Activated CD4-positive, alpha-beta T cell treated with anti-CD3 and anti-CD28 coated beads, Interleukin-2, amount 50 U/mL, for 16 hours (primary cell): Measurements from ENCODE around the gene NPBWR2.

Experiments used
- DNase-seq: peaks from one replicate; pipeline ENCODE4 v3.0.0-alpha.2; 2020

NPBWR2 gene, protein sequence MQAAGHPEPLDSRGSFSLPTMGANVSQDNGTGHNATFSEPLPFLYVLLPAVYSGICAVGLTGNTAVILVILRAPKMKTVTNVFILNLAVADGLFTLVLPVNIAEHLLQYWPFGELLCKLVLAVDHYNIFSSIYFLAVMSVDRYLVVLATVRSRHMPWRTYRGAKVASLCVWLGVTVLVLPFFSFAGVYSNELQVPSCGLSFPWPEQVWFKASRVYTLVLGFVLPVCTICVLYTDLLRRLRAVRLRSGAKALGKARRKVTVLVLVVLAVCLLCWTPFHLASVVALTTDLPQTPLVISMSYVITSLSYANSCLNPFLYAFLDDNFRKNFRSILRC

DNA sequence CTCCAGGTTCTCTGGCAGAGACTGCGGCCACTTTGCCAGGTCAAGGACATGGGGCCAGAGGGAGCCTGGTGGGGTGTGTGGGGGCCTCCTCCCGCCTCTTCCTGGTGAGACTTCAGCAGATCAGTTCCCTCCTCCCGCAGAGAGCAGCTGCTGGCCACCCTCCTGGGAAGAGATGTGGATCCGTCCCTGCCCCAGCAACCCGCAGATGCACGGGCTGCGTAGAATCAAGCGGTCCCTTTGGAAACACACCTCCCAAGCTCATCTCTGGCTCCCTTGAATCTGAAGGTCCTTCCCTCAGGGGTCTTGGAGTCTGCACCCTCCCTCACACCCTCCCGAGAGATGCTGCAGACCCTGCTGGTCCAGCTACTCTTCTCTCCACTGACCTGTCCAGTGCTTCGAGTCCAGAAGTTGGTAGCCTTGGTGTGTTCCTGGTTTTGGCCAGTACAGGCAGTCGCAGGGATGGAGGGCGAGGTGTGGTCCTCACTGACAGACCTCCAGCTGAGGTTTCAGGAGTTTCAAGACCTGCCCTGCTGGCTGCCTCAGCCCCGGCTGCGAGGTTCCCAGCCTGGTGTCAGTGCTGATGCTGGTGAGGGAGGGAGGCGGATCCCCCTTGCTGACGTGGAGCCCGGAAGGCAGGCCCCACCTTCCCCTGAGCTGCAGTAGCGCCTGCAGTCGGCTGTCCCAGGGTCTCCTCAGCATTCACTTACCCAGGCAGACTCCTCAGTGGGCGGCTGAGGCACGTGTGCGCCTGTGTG lies at the start of gene NPBWR2:
Gene NPBWR2, minus strand, starts transcription at position 585 of the 755 bp plus-strand sequence. CDS start 734 bp downstream, outside the sequence.
- no peak for DNase-seq

DNA sequence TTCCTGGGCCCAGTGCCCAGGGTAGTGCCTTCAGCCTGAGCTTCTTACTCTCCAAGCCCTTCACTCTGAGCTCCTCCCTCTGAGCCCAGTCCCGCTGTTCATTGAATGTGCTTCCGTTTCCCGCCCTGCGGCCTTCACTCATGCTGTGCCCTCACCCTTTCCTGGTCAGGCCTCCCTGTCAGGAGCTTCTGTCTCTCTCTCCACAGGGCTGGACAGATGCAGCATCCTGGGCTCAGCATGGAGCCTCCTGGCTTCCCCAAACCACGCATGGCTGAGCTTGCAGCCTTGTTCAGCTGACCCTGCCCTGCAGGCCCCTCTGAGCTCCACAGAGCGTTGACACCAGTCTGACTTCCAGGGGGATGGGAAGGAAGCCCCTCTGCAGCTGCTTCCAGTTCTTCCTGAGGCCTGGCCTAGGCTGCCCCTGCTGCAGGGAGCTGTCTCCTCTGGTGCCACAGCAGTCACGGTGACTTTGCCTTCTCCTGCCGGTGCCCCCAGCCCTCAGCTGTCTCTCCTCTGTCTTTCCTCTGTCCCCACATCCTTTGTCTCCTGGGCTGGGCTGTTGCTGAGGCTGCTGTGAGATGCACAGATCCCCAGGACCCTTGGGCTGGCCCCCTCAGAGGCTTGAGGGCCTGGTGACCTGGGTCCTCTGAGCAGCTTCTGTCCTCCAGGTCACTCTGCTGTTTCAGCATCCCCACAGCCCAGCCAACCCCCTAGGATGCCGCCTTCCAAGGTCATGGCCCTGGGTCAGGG lies 48.9 kb upstream of the NPBWR2 start:
- no peak for DNase-seq

DNA sequence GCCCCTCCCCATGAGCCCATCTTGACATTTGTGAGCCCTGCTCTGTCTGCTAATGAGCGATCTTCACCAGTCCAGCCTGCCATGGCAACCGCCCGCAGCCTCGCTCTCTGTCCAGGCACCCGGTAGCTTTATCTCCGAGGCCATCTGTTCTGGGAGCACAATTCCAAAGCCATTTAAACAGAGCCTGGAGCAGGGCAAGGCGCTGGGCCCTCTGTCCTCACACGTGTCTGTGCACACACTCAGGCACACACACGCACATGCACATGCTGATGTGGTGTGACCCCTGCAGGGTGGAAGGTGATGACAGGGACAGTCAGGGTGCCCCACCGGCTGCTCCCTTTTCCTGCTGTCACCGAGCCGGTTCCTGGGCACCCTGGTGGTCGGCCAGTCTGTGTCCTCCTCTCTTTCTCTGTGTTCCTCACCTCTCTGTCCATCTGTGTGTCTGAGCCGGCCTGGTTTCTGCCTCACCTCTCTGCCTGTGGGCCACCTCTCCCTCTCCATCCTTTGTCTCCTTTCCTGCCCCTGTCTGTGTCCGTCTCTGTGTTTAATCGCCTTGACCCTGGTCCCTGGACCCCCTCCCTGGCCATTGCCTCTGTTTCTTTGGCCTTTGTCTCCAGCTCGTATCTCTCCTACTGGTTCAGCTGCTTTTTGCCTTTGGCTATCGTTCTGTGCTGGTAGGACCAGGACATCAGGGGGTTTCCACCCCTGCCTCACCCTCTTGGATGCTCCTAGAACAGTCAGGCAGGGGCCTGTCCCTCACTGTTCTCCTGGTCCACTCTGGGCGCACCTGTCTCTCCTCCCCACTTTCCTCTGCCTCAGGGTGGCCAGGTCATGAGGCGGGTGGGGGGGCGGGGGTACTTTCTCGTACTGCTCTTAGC lies 48.1 kb upstream of the NPBWR2 start:
- DNase-seq = no peak

DNA sequence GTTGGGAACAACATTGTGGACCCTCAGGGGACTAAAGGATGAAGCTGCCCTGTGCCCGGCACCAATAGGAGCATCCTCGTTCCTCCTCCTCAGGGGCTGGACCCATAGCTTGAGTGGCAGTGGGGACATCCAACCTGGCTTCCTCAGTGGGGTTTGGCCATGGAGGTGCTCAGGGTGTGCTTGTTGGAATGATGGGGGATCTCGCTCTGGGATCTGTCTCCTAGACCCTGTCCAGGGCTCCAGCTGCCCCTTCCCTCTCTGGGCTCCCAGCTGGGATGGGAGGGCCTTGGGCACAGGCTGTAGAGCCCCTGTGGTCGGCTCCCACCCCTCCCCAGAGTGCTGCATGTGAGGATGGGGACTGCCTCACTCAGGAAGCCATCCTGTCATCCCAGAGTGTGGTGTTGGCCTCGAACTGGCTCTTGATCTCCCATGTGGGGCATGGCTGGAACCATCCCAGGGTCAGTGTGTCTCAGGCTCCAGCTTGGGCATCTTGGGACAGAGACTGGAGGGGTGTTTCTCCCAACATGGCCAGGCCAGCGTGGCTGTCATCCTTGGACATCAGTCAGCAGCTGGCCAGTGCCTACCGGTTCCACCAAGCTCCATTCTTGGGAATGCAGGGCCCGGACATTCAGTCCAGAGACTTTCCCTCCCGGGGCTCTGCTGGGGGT lies 47.4 kb upstream of the NPBWR2 start:
- no peak for DNase-seq

DNA sequence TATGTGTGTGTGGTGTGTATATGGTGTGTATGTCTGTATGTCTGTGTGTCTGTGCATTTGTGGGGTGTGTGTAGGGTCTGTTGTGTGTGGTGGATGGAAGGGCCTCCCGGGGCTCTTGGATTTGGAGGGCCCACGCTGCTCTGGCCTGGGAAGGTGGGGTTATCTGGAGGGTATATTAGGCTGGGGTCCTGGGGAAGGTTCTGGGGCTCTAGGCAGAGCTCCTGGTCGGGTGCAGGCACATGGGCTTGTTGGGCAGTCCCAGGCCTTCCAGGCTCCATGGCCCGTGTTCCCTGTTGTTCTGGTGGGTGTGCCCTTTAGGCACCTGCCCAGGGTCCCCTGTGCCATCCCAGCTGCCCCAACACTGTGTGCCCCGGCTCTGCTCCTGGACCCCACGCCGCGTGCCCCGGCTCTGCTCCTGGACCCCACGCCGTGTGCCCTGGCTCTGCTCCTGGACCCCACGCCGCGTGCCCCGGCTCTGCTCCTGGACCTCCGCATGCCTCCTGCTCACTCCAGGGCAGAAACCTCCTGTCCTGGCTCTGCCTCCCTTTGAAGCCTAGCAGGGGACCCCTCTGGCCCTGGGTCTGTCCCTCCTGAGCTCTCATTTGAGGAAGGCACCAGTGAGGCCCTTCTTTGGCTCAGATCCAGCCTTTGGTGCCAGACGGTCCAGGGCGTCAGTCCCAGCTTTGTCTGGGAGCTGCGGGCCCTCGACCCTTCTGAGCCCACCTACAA lies 46.7 kb upstream of the NPBWR2 start:
- DNase-seq = no peak

DNA sequence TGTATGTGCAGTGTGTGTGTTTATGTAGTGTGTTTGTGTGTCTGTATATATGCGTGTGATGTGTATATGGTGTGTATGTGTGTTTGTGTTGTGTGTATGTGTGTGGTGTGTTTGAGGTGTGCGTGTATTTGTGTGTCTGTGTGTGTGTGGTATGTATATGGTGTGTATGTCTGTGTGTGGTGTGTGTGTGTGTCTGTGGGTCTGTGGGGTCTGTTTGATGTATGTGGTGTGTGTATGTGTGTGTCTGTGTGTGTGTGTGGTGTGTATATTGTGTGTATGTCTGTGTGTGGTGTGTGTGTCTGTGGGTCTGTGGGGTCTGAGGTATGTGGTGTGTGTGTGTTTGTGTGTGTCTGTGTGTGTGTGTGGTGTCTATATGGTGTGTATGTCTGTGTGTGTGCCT lies 46.0 kb upstream of the NPBWR2 start:
- DNase-seq = no peak

DNA sequence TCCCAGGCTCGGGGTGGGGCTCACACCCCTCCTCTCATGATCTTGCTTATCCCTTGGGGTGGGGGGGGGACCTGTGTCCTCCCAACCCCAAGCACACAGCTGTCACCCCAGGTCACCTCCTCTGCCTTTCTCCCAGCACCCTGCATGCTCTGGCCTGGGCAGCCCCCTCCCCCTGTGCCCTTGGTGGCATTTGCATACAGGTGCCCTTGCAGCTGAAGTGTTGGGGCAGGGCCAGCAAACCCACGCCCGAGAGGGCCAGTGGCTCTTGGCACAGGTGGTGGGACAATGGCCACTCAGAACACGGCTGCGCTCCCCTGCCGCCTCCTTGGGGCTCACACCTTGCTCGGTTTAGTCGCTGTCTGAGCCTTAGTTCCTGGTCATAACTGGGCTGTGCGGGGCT lies 45.5 kb upstream of the NPBWR2 start:
- DNase-seq = no peak

DNA sequence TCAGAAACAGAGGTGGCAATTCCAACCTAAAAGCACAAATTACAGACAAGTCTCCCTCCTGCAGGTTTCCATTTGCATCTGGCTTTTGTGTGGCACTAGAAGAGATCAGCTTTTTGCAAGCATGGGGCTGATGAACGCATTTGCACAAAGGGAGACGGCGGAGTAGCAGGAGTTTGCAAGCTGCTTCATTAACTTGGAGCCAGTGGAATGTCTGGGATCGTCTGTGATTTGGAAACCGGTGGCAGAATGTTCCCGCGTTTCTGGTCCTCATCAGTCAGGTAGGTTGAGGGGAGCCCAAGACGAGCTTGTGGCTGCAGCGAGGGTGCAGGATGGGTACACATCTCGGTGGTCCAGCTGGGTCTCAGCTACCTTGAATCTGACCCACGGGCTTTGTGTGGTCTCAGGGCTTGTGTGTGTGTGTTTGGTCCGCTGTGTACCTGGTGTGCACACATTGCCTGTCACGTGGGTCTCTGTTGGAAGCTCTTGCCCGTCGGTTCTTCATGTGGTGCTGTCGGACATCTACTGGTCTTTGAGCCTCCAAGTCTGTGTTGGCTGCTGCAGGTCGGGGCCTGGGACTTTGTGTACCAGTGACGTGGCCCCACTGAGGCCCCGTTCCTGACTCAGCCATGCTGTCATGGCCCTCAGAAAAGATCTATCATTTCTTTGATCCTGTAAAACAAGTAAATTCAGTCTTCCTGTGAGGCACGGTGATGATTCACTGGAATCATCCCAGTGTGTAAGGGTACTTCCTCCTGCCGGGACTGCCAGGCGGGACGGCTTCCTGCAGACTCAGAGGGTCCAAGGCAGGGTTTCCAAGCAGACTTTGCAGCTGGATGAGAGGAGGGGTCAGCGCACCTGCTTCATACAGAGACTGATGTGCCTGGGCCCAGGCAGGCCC lies 44.5 kb upstream of the NPBWR2 start:
- DNase-seq = no peak

DNA sequence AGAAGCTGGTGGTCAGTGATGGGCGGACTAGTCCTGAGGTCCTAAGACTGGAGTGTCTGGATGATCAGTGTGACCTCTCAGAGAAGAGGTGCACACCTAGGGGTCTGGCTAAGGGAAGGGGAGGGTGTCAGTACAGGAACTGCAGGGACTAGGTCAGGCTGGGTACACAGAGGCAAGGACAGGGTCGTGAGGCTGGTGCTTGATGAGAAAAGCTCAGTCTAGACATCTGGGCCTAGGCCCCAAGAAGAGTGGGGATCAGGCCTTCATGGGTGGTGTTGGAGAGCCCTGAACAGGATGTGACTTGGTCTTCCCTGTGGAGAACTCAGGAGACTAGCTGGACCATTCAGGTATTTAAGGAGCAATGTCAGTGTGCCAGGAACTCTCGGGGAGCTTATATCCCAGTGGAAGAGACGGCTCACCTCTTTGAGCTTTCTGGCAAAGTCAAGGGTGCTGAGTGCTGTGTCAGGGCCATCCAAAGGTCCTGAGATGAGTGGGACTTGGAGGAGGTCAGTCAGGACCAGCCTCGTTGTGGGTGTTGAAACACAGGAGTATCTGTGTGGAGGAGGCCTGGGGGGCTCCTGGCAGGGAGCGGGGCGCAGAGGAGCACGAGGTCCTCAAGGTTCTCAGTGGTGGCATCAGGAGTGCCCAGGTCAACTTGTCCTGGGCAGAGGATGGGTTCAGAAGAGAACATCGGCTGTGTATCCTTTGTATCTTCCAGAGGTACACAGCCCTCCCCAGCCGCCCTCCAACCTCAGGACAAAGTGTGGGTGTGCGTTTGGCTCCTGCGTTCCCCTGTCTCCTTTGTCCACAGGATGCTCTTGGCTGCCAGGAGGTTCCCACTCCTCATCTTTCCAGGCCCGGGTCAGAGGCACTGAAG lies 43.6 kb upstream of the NPBWR2 start:
- DNase-seq = no peak

DNA sequence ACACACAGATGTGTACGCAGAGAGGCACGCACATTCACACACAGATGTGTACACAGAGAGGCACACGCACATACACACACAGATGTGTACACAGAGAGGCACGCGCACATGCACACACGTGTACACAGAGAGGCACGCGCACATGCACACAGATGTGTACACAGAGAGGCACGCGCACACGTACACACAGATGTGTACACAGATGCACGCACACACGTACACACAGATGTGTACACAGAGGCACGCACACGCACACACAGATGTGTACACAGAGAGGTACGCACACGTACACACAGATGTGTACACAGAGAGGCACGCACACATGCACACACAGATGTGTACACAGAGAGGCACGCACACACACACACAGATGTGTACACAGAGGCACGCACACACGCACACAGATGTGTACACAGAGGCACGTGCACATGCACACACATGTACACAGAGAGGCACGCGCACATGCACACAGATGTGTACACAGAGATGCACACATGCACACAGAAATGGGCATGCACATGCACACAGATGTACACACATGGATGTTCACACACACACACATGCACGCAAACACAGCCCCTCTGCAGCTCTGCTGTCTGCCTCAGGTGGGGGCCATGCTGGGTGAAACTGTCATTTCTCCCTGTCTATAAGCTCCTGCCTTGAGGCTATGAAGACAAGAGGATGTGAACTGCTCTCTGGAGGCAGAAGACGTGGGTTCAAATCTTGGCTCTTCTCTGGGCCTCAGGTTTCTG lies 42.6 kb upstream of the NPBWR2 start:
- no peak for DNase-seq

DNA sequence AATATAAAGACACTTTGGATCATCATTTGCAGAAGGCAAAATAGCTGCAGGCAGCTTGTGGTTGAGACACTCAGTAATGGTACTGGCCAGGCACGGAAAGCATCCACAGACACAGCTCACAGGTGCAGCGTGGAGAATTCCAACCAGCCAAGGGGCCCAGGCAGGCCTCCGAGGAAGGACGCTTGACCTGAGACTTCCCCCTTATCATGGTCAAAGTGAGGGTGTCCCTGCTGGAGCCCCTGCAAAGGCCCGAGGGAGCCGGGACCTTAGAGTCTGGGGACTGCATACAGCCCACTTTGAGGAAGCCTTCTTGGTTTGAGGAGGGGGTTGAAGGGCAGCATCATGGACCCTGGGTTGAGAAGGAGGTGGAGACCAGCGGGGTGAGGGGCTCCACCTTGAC lies 41.8 kb upstream of the NPBWR2 start:
- no peak for DNase-seq

DNA sequence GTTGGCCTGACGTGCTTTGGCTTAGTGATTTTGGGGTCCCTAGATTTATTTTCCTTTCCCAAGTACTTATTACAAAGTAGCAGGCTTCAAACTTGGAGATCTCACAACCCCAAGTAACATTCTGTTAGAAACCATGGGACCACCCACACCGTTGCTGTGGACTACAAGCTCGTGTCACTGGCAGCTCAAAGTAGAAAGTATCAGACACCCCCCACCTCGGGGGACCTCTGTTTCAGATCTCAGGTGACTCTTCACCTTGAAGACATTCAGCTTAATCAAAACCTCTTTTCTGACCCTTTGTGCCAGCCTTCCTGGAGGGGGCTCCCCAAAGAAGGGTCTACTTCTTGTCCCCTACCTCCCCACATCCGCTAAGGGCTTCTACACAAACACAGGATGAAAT lies 41.2 kb upstream of the NPBWR2 start:
- DNase-seq = no peak

DNA sequence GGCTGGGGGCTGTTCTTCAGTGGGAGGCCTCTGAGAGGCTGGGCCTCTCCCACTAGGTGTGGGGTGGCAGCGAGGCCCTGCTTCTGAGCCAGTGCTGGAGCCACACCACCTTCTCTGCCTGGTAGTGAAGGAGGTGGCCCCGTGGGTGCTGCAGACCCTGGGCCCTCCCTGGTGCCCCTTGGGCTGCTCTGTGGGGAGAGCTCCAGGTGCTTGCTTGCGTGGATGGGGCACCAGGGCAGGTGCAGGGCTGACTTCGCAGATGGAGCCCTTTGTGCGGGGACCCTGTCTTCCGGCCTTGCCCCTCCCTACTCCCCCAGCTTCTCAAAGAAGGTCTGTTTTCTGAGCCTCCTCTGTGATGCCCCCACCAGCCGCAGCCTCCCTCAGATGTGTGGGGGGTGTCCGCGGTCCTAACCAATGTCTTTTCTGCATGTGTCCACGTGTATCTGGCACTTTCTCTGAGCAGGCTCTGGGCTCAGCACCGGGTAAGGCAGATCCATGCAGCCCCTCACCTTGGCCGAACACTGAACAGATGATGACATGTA lies 39.6 kb upstream of the NPBWR2 start:
- no peak for DNase-seq

DNA sequence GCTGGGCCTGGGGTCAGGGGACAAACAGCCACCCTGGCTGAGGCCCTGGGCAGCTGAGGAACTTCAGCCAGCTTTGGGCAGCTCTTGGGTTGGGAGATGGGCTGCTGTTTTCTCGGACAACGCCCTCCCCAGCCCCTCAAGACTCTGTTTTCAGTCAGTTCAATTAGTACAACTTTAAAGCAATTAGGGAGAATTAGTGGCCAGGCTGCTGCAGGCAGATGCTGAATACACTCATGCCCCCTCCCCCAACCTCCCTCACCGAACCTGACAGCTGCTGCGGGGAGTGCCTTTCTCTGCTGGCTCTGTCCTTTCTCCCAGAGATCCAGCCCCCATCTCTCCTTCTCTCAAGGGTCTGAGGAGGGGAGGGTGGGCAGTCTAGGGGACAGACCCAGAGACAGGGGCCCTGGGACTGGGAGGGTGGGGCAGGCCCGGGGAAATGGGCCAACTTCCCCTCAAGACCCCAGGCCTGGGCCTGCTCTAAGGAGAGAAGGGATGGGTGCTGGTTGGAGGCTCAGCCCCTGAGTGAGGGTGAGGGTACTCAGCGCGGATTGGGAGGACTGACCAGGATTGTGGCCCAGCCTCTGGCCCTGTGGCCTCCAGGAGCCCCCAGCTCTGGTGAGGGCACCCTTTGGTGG lies 39.1 kb upstream of the NPBWR2 start:
- no peak for DNase-seq

DNA sequence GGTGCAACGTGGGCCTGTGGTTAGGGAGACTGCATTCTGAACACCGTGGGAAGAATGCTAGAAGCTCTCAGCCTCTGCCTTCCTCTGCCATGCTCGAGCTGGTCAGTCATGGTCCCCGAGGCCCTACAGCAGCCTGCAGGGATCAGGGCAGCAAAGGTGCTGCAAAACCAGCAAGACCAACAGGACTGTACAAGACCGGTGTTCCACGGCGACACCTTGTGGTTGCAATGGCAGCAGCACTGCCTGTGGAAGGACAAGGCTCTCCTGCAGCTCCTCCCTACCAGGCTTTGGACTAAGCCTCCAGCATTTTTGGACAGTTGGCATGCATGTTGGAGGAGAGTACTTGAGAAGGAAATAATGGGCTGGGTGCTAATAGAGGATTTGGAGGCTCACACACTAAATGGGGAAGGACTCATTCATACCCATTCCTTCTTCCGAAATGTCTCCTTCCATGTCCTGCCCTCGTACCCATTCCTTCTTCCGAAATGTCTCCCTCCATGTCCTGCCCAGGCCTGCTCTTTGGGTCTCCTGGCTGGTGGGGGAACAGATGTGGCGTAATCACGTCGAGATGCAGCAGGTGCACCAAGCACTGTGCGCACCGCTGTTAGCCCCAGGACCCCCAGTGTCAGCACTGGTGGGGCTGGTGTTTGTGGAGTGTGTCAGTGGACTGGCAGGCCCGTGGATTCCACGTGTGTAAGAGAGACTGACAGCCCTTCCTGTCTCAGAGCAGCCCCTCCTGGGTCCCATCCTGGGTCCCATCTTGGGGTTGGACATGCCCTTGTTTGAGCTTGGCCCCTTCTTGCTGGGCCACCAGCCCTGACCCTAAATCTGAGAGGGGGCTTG lies 38.3 kb upstream of the NPBWR2 start:
- DNase-seq = peak; percentile 6

DNA sequence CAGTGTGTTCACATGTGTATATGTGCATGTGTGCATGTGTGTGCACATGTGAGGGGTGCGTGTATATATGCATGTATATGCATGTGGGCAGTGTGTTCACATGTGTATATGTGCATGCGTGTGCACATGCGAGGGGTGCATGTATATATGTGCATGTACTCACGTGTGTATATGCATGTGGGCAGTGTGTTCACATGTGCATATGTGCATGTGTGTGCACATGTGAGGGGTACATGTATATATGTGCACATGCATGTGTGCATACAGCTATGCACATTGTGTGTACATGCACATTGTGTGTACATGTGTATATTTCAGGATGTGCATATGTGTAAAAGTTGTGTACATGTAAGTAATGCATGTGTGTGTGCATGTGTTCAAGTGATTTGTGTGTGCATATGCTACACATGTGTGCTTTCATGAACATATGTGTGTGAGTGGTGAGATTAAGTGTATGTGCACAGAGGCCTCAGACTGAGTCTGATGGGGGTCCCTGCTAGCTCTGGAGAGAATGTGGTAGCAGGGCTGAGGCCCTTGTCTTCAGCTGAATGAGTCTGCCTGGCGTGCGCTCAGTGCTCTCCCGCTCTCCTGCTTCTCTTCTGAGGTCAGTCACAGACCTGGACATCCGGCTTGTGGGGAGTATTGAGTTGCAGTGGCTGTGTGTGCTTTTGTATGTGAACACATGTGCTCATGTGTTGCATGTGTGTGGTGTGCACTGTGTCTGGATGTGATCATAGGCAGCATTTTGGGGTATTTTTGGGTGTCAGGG lies 37.0 kb upstream of the NPBWR2 start:
- no peak for DNase-seq
